WERI-Rb-1 (cell line): Measurements from ENCODE around the gene DHRS3.

Experiments used
- DNase-seq: peaks from one replicate; pipeline ENCODE4 v3.0.0-alpha.2; 2020
- H3K27ac ChIP-seq: fragments of 250-450 bp; sonication (Bioruptor Pico); 2 replicates; pipeline ENCODE4 v1.5.1; 2020; ENCODE audit warnings: mild to moderate bottlenecking, moderate library complexity
- H3K27me3 ChIP-seq: fragments of 250-450 bp; sonication (Bioruptor Pico); 2 replicates; pipeline ENCODE4 v1.5.1; 2021; ENCODE audit warnings: mild to moderate bottlenecking, low read depth, moderate library complexity; ENCODE audit not compliant: insufficient read depth, severe bottlenecking
- H3K36me3 ChIP-seq: fragments of 250-450 bp; sonication (Bioruptor Pico); 2 replicates; pipeline ENCODE4 v1.5.1; 2020; ENCODE audit warnings: mild to moderate bottlenecking, moderate library complexity
- H3K4me3 ChIP-seq: 2 replicates; pipeline ENCODE4 v1.5.1; 2011; ENCODE audit warnings: low read depth, mild to moderate bottlenecking, control low read depth, low read length
- H3K9me3 ChIP-seq: fragments of 250-450 bp; sonication (Bioruptor Pico); 2 replicates; pipeline ENCODE4 v1.5.1; 2021; ENCODE audit warnings: mild to moderate bottlenecking, moderate library complexity; ENCODE audit not compliant: severe bottlenecking
- CTCF ChIP-seq: IDR thresholded peaks from 2 replicates; pipeline ENCODE4 v1.5.1; 2011; ENCODE audit warnings: low read depth, mild to moderate bottlenecking, control low read depth, inconsistent platforms, low read length

The DHRS3 gene

GRCh38 chr1:12636098-12636950 lies 18.3 kb upstream of the DHRS3 start:
- Histone ChIP-seq H3K27me3 (peaks cover 55% of the 10 kb centered on the region), H3K36me3 (no peaks in the 10 kb centered on the region), H3K9me3 (peaks cover 20% of the 10 kb centered on the region), H3K4me3 (no peak overlapping the region), H3K27ac (no peak overlapping the region)
- DNase-seq = no peak
- TF ChIP-seq CTCF = no peak

- Histone ChIP-seq H3K27me3 (peaks cover 62% of the 10 kb centered on the region), H3K27ac (no peak overlapping the region), H3K9me3 (peaks cover 8% of the 10 kb centered on the region), H3K4me3 (no peak overlapping the region), H3K36me3 (no peaks in the 10 kb centered on the region)
- DNase-seq = no peak
- no peak for TF ChIP-seq CTCF
These were observed 16.7 kb upstream of the DHRS3 start for GRCh38 chr1:12634696-12635202.

GRCh38 chr1:12634156-12634555 lies 16.1 kb upstream of the DHRS3 start:
- TF ChIP-seq CTCF = no peak
- no peak overlapping the region for H3K4me3 ChIP-seq
- DNase-seq = no peak
- H3K27ac ChIP-seq = no peak overlapping the region
- H3K36me3 ChIP-seq = no peaks in the 10 kb centered on the region
- H3K9me3 ChIP-seq = peaks cover 4% of the 10 kb centered on the region
- H3K27me3 ChIP-seq = peaks cover 68% of the 10 kb centered on the region

GRCh38 chr1:12631571-12631970 lies 13.6 kb upstream of the DHRS3 start:
- Histone ChIP-seq H3K27me3 (peaks cover 72% of the 10 kb centered on the region), H3K9me3 (peaks cover 4% of the 10 kb centered on the region), H3K36me3 (no peaks in the 10 kb centered on the region), H3K27ac (no peak overlapping the region), H3K4me3 (no peak overlapping the region)
- no peak for DNase-seq
- no peak for TF ChIP-seq CTCF

GRCh38 chr1:12630946-12631530 lies 13.0 kb upstream of the DHRS3 start:
- H3K4me3 ChIP-seq = no peak overlapping the region
- peaks cover 4% of the 10 kb centered on the region for H3K9me3 ChIP-seq
- DNase-seq = no peak
- no peaks in the 10 kb centered on the region for H3K36me3 ChIP-seq
- H3K27ac ChIP-seq = no peak overlapping the region
- H3K27me3 ChIP-seq = peaks cover 74% of the 10 kb centered on the region
- no peak for TF ChIP-seq CTCF
